ENCODE measurements around the gene SIK3. TPM values are rescaled to one million over a fixed set of nuclear protein-coding genes. Genes with fewer than 3 reads are reported as not detected.

SIK3 gene
- total RNA-seq, 4 donors from 2014 or later, result 14.1 to 77.0 (median 40.7) TPM

- H3K4me3 ChIP-seq, result no peak overlapping the region
- no peaks in the 10 kb centered on the region for H3K4me1 ChIP-seq
- no peak for DNase-seq
- no peaks in the 10 kb centered on the region for H3K9me3 ChIP-seq
- H3K27ac ChIP-seq, result no peak overlapping the region
- H3K36me3 ChIP-seq, result no peaks in the 10 kb centered on the region
- no peaks in the 10 kb centered on the region for H3K27me3 ChIP-seq
- intact Hi-C loops (cut with DNase I; ENCODE audit: low total_unique reads), result no loop called here
- TF ChIP-seq CTCF (IDR thresholded peaks at IDR 0.05) (no peak), POLR2A (IDR thresholded peaks at IDR 0.05) (no peak)
Measured at GRCh38 chr11:117022526-117022925, 75.7 kb downstream of the SIK3 start.

GRCh38 chr11:117020869-117021564 lies 77.2 kb downstream of the SIK3 start:
- H3K36me3 ChIP-seq, result no peaks in the 10 kb centered on the region
- H3K4me1 ChIP-seq, result no peaks in the 10 kb centered on the region
- H3K4me3 ChIP-seq, result no peak overlapping the region
- no peak for DNase-seq
- H3K27me3 ChIP-seq, result no peaks in the 10 kb centered on the region
- intact Hi-C loops (cut with DNase I; ENCODE audit: low total_unique reads), result no loop called here
- TF ChIP-seq POLR2A (IDR thresholded peaks at IDR 0.05) (no peak), CTCF (IDR thresholded peaks at IDR 0.05) (no peak)
- no peak overlapping the region for H3K27ac ChIP-seq
- H3K9me3 ChIP-seq, result no peaks in the 10 kb centered on the region

- TF ChIP-seq POLR2A (IDR thresholded peaks at IDR 0.05), result no peak
- TF ChIP-seq CTCF (IDR thresholded peaks at IDR 0.05), result no peak
- Histone ChIP-seq H3K4me1 (no peaks in the 10 kb centered on the region), H3K36me3 (no peaks in the 10 kb centered on the region), H3K27me3 (no peaks in the 10 kb centered on the region), H3K27ac (no peak overlapping the region), H3K9me3 (no peaks in the 10 kb centered on the region), H3K4me3 (no peak overlapping the region)
- intact Hi-C loops (cut with DNase I; ENCODE audit: low total_unique reads), result no loop called here
- DNase-seq, result no peak
Measured at GRCh38 chr11:117020287-117020686, 77.9 kb downstream of the SIK3 start.

GRCh38 chr11:117019871-117020270 lies 78.4 kb downstream of the SIK3 start:
- Histone ChIP-seq H3K27ac (no peak overlapping the region), H3K27me3 (no peaks in the 10 kb centered on the region), H3K4me1 (no peaks in the 10 kb centered on the region), H3K36me3 (no peaks in the 10 kb centered on the region), H3K4me3 (no peak overlapping the region), H3K9me3 (no peaks in the 10 kb centered on the region)
- no peak for DNase-seq
- intact Hi-C loops (cut with DNase I; ENCODE audit: low total_unique reads), result no loop called here
- TF ChIP-seq CTCF (IDR thresholded peaks at IDR 0.05) (no peak), POLR2A (IDR thresholded peaks at IDR 0.05) (no peak)

GRCh38 chr11:117017456-117017855 lies 80.8 kb downstream of the SIK3 start:
- H3K36me3 ChIP-seq, result no peaks in the 10 kb centered on the region
- H3K9me3 ChIP-seq, result no peaks in the 10 kb centered on the region
- DNase-seq, result no peak
- no peaks in the 10 kb centered on the region for H3K27me3 ChIP-seq
- intact Hi-C loops (cut with DNase I; ENCODE audit: low total_unique reads), result no loop called here
- no peak overlapping the region for H3K27ac ChIP-seq
- no peak overlapping the region for H3K4me3 ChIP-seq
- no peak for TF ChIP-seq CTCF (IDR thresholded peaks at IDR 0.05)
- no peak for TF ChIP-seq POLR2A (IDR thresholded peaks at IDR 0.05)
- no peaks in the 10 kb centered on the region for H3K4me1 ChIP-seq
